HepG2 (cell line): ENCODE data around the gene GTF2F1. TPM values are rescaled to one million over a fixed set of nuclear protein-coding genes. Genes with fewer than 3 reads are reported as not detected.
A peak's percentile ranks its signal among the peaks of the same experiment; 100 is the strongest.

Experiments
- ATM ChIP-seq: fragments of 450-650 bp; IDR thresholded peaks from 2 replicates; pipeline ENCODE4 v1.7.1; 2017; ENCODE audit warnings: mild to moderate bottlenecking, borderline replicate concordance
- MBD4 ChIP-seq: IDR thresholded peaks from 2 replicates; pipeline ENCODE4 v1.6.1; 2012; ENCODE audit warnings: low read length, inconsistent platforms, borderline replicate concordance
- MLXIP ChIP-seq: sonication (generic); formaldehyde crosslinking; IDR thresholded peaks from 2 replicates; pipeline ENCODE4 v1.9.0; 2021; ENCODE audit warnings: missing genetic modification reagents, borderline replicate concordance
- PLSCR1 ChIP-seq: sonication (generic); formaldehyde crosslinking; IDR thresholded peaks from 2 replicates; pipeline ENCODE4 v1.5.0; 2020; ENCODE audit warnings: missing genetic modification reagents, mild to moderate bottlenecking, borderline replicate concordance
- SMARCE1 ChIP-seq: fragments of 450-650 bp; IDR thresholded peaks from 2 replicates; pipeline ENCODE4 v1.6.1; 2017; ENCODE audit warnings: borderline replicate concordance
- SOX13 ChIP-seq, 3 experiments: fragments of 450-650 bp in 1 of 3; sonication (generic) in 1 of 3; formaldehyde crosslinking in 1 of 3; IDR thresholded peaks in 2 of 3; conservative IDR thresholded peaks in 1 of 3; 2 replicates each; pipeline versions ENCODE4 v1.5.0 to v1.6.1; 2016 to 2020; ENCODE audit warnings: antibody characterized with exemption in 1 of 3, mild to moderate bottlenecking in 1 of 3, missing compliant biosample characterization in 1 of 3, missing genetic modification reagents in 1 of 3, moderate library complexity in 1 of 3
- TRAFD1 ChIP-seq: sonication (generic); formaldehyde crosslinking; IDR thresholded peaks from 2 replicates; pipeline ENCODE4 v1.5.1; 2020; ENCODE audit warnings: missing genetic modification reagents, mild to moderate bottlenecking, borderline replicate concordance
- YEATS2 ChIP-seq: sonication (generic); formaldehyde crosslinking; IDR thresholded peaks from 2 replicates; pipeline ENCODE4 v1.4.0; 2020; ENCODE audit warnings: missing genetic modification reagents, borderline replicate concordance
- ZFP36L1 ChIP-seq: sonication (generic); formaldehyde crosslinking; IDR thresholded peaks from 2 replicates; pipeline ENCODE4 v1.8.0; 2022; ENCODE audit warnings: mild to moderate bottlenecking, missing genetic modification reagents, moderate library complexity
- ZNF367 ChIP-seq: sonication (generic); formaldehyde crosslinking; IDR thresholded peaks from 2 replicates; pipeline ENCODE4 v1.4.0; 2020; ENCODE audit warnings: missing genetic modification reagents, borderline replicate concordance
- ZNF83 ChIP-seq: sonication (generic); formaldehyde crosslinking; IDR thresholded peaks from 2 replicates; pipeline ENCODE4 v1.4.0; 2020; ENCODE audit warnings: missing genetic modification reagents, mild to moderate bottlenecking, borderline replicate concordance
- ZUFSP ChIP-seq: sonication (generic); formaldehyde crosslinking; IDR thresholded peaks from 2 replicates; pipeline ENCODE4 v1.9.0; 2021; ENCODE audit warnings: missing genetic modification reagents, mild to moderate bottlenecking, borderline replicate concordance
- polyA plus RNA-seq, 8 experiments: library from polyadenylated mRNA; depleted of rRNA in 3 of 8; stranded (reverse) in 7 of 8; unstranded in 1 of 8; fragments of >200 nt; fragmentation: Illumina TruSeq in 4 of 8; extraction: Trizol in 4 of 8; gene quantifications; 2 replicates each; pipeline versions ENCODE4 v1.2.1 to v1.2.3, GENCODE V29; 2011 to 2016; ENCODE audit warnings: low read depth in 4 of 8, missing spikeins in 1 of 8, mixed read lengths in 1 of 8; ENCODE audit not compliant: insufficient read depth in 1 of 8
- total RNA-seq, 5 experiments: library from RNA; depleted of rRNA; stranded (reverse); fragments of >200 nt; fragmentation: Illumina TruSeq; extraction: Trizol; gene quantifications; 2 replicates each; pipeline ENCODE4 v1.2.3, GENCODE V29; 2016; ENCODE audit warnings: low read depth in 1 of 5
- TF ChIP-seq, protein P1 (sequence below): sonication (generic); formaldehyde crosslinking; IDR thresholded peaks from 2 replicates; pipeline ENCODE4 v1.5.0; 2020; ENCODE audit warnings: mild to moderate bottlenecking, missing genetic modification reagents
- TF ChIP-seq, protein P2 (sequence below), 2 experiments: sonication (generic) in 1 of 2; formaldehyde crosslinking in 1 of 2; IDR thresholded peaks; 2 replicates each; pipeline versions ENCODE4 v1.4.0 to v1.6.1; 2018 to 2020; ENCODE audit warnings: missing genetic modification reagents in 2 of 2, borderline replicate concordance in 1 of 2, low read depth in 1 of 2, mild to moderate bottlenecking in 1 of 2, missing biosample characterization in 1 of 2

The GTF2F1 gene
- total and polyA plus RNA-seq, 2 of the 13 experiments (the other 11 are each of a cell fraction or from before 2014, with no cell fraction given) = 27.8 to 34.1 TPM

DNA sequence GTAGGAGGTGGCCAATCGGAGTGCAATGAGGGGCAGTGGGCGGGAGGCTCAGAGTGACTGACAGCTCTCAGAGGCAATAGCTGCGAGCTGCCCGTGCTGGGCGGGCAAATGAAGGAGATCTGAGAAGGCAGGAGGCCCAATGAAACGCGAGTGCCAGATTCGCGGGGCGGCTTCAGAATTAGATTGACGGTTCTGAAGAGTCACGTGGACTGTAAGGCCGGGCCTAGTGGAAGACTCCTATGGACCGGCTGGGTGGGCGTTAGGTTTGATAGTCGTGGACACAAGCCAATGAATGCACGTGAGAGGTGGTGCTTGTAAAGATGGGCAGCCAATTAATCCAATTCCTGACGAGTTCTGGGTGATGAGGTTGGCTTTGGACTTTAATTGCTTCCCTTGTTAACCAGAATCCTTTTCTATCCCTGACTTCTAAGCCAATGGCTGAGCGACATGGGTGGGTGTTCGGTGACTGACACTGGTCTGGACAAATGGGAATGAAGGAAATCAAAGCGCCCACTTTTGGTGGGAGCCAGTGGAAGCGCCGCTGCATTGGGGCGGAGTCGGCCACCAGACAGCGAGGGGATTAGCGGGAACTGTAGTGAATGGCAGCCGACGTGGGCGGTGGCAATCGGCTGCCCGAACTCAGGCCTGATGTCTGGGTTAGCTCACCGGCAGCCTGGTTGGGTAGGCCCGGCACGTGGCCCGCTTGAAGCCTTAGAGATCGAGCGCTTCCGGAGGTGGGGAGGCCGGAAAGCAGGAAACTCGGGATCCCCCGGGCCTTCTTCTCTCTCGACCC is 32.2 kb upstream of the GTF2F1 start (continued):
- TF ChIP-seq ZNF83 (CRISPR knock-in tag) (peak; percentile 81; the same call in 1 of the 2 replicates), ZNF367 (CRISPR knock-in tag) (no peak), PLSCR1 (CRISPR knock-in tag) (no peak), ATM (no peak), ZUFSP (CRISPR knock-in tag) (no peak), MBD4 (no peak), TRAFD1 (no peak), YEATS2 (CRISPR knock-in tag) (no peak; the same call in 1 of the 2 replicates), ZFP36L1 (no peak), SMARCE1 (no peak), MLXIP (CRISPR knock-in tag) (no peak), SOX13 (IDR thresholded peaks at IDR 0.05) (no peak), SOX13 (CRISPR knock-in tag; conservative IDR thresholded peaks at IDR 0.05 in 1 of 2, IDR thresholded peaks at IDR 0.05 in 1 of 2) (no peak)
- TF ChIP-seq, protein P1, sequence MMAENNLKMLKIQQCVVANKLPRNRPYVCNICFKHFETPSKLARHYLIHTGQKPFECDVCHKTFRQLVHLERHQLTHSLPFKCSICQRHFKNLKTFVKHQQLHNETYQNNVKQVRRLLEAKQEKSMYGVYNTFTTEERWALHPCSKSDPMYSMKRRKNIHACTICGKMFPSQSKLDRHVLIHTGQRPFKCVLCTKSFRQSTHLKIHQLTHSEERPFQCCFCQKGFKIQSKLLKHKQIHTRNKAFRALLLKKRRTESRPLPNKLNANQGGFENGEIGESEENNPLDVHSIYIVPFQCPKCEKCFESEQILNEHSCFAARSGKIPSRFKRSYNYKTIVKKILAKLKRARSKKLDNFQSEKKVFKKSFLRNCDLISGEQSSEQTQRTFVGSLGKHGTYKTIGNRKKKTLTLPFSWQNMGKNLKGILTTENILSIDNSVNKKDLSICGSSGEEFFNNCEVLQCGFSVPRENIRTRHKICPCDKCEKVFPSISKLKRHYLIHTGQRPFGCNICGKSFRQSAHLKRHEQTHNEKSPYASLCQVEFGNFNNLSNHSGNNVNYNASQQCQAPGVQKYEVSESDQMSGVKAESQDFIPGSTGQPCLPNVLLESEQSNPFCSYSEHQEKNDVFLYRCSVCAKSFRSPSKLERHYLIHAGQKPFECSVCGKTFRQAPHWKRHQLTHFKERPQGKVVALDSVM (CRISPR knock-in tag) = no peak
- TF ChIP-seq, protein P2, sequence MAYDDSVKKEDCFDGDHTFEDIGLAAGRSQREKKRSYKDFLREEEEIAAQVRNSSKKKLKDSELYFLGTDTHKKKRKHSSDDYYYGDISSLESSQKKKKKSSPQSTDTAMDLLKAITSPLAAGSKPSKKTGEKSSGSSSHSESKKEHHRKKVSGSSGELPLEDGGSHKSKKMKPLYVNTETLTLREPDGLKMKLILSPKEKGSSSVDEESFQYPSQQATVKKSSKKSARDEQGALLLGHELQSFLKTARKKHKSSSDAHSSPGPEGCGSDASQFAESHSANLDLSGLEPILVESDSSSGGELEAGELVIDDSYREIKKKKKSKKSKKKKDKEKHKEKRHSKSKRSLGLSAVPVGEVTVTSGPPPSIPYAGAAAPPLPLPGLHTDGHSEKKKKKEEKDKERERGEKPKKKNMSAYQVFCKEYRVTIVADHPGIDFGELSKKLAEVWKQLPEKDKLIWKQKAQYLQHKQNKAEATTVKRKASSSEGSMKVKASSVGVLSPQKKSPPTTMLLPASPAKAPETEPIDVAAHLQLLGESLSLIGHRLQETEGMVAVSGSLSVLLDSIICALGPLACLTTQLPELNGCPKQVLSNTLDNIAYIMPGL (CRISPR knock-in tag; IDR thresholded peaks at IDR 0.05; ENCODE audit: borderline replicate concordance in 1 of 2, low read depth in 1 of 2) = no peak; a peak in 1 of 4 replicates
